Mesenchymal stem cell (in vitro differentiated cells and primary cell): ENCODE measurements around the gene RPH3AL.
"Not testable (repeated sequence)": the region's sequence is repeated elsewhere in the genome, so short reads cannot be mapped to it uniquely, and the experiment has no call there.

Experiments
- DNase-seq: peaks from one replicate; pipeline ENCODE4 v3.0.0-alpha.2; 2013
- H2AFZ ChIP-seq: one replicate; pipeline ENCODE4 v1.6.1; 2013; ENCODE audit warnings: low read depth, mild to moderate bottlenecking, control low read depth, inconsistent platforms, low read length, moderate library complexity
- H2AK5ac ChIP-seq: 2 replicates; pipeline ENCODE4 v1.6.1; 2013; ENCODE audit warnings: low read length, moderate library complexity, mild to moderate bottlenecking, inconsistent platforms; ENCODE audit not compliant: severe bottlenecking
- H2BK120ac ChIP-seq: one replicate; pipeline ENCODE4 v1.6.1; 2013; ENCODE audit warnings: low read depth, mild to moderate bottlenecking, inconsistent platforms, low read length, moderate library complexity
- H2BK12ac ChIP-seq, 2 experiments: one replicate each; pipeline ENCODE4 v1.6.1; 2013; ENCODE audit warnings: inconsistent platforms in 2 of 2, low read length in 2 of 2, mild to moderate bottlenecking in 2 of 2, moderate library complexity in 2 of 2, control low read depth in 1 of 2
- H2BK15ac ChIP-seq: one replicate; pipeline ENCODE4 v1.6.1; 2013; ENCODE audit warnings: mild to moderate bottlenecking, low read depth, inconsistent platforms; ENCODE audit not compliant: poor library complexity, severe bottlenecking
- H2BK5ac ChIP-seq: 2 replicates; pipeline ENCODE4 v1.6.1; 2013; ENCODE audit warnings: low read depth, mild to moderate bottlenecking, low read length, control low read depth, inconsistent platforms; ENCODE audit not compliant: poor library complexity, severe bottlenecking
- H3K14ac ChIP-seq, 2 experiments: one replicate each; pipeline ENCODE4 v1.6.1; 2013; ENCODE audit warnings: inconsistent platforms in 2 of 2, low read length in 2 of 2, control low read depth in 1 of 2, mild to moderate bottlenecking in 1 of 2, moderate library complexity in 1 of 2
- H3K18ac ChIP-seq, 2 experiments: one replicate each; pipeline ENCODE4 v1.6.1; 2013; ENCODE audit warnings: inconsistent platforms in 2 of 2, low read length in 2 of 2, control low read depth in 1 of 2, low read depth in 1 of 2, mild to moderate bottlenecking in 1 of 2
- H3K23ac ChIP-seq, 2 experiments: one replicate each; pipeline ENCODE4 v1.6.1; 2013; ENCODE audit warnings: inconsistent platforms in 2 of 2, low read length in 2 of 2, mild to moderate bottlenecking in 2 of 2, moderate library complexity in 2 of 2, control low read depth in 1 of 2
- H3K27ac ChIP-seq: 2 replicates; pipeline ENCODE4 v1.5.1; 2013; ENCODE audit warnings: mild to moderate bottlenecking, moderate library complexity, low read length, control low read depth, inconsistent platforms; ENCODE audit not compliant: poor library complexity, severe bottlenecking
- H3K27me3 ChIP-seq, 2 experiments: 2 replicates each; pipeline versions ENCODE4 v1.6.1 to v1.7.0; 2013; ENCODE audit warnings: low read length in 2 of 2, mild to moderate bottlenecking in 2 of 2, moderate library complexity in 2 of 2, control low read depth in 1 of 2, inconsistent platforms in 1 of 2; ENCODE audit not compliant: control insufficient read depth in 1 of 2, insufficient read depth in 1 of 2
- H3K36me3 ChIP-seq, 2 experiments: 2 replicates each; pipeline versions ENCODE4 v1.6.1 to v1.7.0; 2013; ENCODE audit warnings: low read length in 2 of 2, control low read depth in 1 of 2, inconsistent platforms in 1 of 2, low read depth in 1 of 2, mild to moderate bottlenecking in 1 of 2; ENCODE audit not compliant: insufficient read depth in 2 of 2, control insufficient read depth in 1 of 2
- H3K4ac ChIP-seq, 2 experiments: one replicate each; pipeline ENCODE4 v1.6.1; 2013; ENCODE audit warnings: inconsistent platforms in 2 of 2, low read length in 2 of 2, mild to moderate bottlenecking in 2 of 2, moderate library complexity in 2 of 2, control low read depth in 1 of 2, low read depth in 1 of 2
- H3K4me1 ChIP-seq: 2 replicates; pipeline ENCODE4 v1.6.1; 2013; ENCODE audit warnings: low read depth, low read length, control low read depth; ENCODE audit not compliant: control insufficient read depth, insufficient read depth
- H3K4me2 ChIP-seq: 2 replicates; pipeline ENCODE4 v1.6.1; 2013; ENCODE audit warnings: low read length, mild to moderate bottlenecking, inconsistent platforms; ENCODE audit not compliant: poor library complexity, severe bottlenecking
- H3K4me3 ChIP-seq, 2 experiments: 2 replicates each; pipeline versions ENCODE4 v1.5.1 to v1.7.0; 2013; ENCODE audit warnings: low read length in 2 of 2, mild to moderate bottlenecking in 2 of 2, control low read depth in 1 of 2, low read depth in 1 of 2; ENCODE audit not compliant: insufficient read depth in 1 of 2
- H3K79me1 ChIP-seq: replicated peaks from 2 replicates; pipeline ENCODE4 v1.6.1; 2013; ENCODE audit warnings: mild to moderate bottlenecking, control low read depth, low read length, inconsistent platforms; ENCODE audit not compliant: poor library complexity, severe bottlenecking
- H3K9ac ChIP-seq: 2 replicates; pipeline ENCODE4 v1.7.0; 2013; ENCODE audit warnings: mild to moderate bottlenecking, low read length, moderate library complexity
- H3K9me3 ChIP-seq: 2 replicates; pipeline ENCODE4 v1.7.0; 2013; ENCODE audit warnings: mild to moderate bottlenecking, low read length; ENCODE audit not compliant: control insufficient read depth
- H4K8ac ChIP-seq: one replicate; pipeline ENCODE4 v1.6.1; 2013; ENCODE audit warnings: inconsistent platforms, mild to moderate bottlenecking, low read length, moderate library complexity
- H4K91ac ChIP-seq: one replicate; pipeline ENCODE4 v1.6.1; 2013; ENCODE audit warnings: mild to moderate bottlenecking, low read length, inconsistent platforms
- WGBS: methylation state at CpG from one replicate; pipeline ENCODE4 v1.1.7; 2013; ENCODE audit warnings: mixed read lengths; 5-methylcytosine and 5-hydroxymethylcytosine counted together

The RPH3AL gene

DNA sequence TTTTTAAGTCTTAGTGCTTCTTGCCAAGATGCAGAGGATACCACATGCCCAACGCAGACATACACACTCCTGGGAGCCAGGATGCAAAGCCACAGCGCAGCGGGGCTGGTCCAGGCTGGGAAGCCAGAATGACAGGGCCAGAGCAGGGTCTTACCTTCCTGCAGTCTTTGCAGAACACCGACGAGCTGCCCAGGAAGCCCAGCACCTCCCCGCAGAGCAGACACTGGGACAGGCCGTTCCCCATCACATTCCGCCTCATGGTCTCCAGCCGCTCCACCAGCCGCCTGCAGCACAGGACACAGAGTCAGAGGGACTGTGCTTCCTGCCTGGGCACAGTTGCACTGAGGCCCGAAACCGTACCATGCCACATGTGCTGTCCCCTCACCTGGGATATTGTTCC lies 33.3 kb downstream of the RPH3AL start:
- Histone ChIP-seq H3K27ac (no peak overlapping the region), H3K27me3 (peaks cover 0 to 18% of the 10 kb centered on the region in 2 experiments), H2AFZ (no peak overlapping the region), H3K79me1 (no peaks in the 10 kb centered on the region), H2BK15ac (no peak overlapping the region), H2BK120ac (no peak overlapping the region), H3K18ac (no peak overlapping the region), H2BK12ac (no peak overlapping the region), H4K8ac (no peak overlapping the region), H3K4me2 (no peak overlapping the region), H4K91ac (no peak overlapping the region), H2BK5ac (no peak overlapping the region), H3K9ac (no peak overlapping the region), H3K4me1 (peaks cover 7% of the 10 kb centered on the region), H3K23ac (no peak overlapping the region), H3K36me3 (peaks cover 0 to 30% of the 10 kb centered on the region in 2 experiments), H3K14ac (no peak overlapping the region), H2AK5ac (no peak overlapping the region), H3K9me3 (peaks cover 4% of the 10 kb centered on the region), H3K4ac (no peak overlapping the region), H3K4me3 (no peak overlapping the region)
- no peak for DNase-seq
- WGBS: 86% methylated on average over 12 of the region's 12 CpGs

DNA sequence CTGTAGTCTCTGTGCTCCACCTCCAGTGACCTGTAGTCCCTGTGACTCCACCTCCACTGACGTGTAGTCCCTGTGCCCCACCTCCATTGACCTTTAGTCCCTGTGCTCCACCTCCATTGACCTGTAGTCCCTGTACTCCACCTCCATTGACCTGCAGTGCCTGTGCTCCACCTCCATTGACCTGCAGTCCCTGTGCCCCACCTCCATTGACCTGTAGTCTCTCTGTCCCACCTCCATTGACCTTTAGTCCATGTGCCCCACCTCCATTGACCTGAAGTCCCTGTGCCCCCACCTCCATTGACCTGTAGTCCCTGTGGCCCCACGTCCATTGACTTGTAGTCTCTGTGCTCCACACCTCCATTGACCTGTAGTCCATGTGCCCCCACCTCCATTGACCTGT lies 35.5 kb downstream of the RPH3AL start:
- H2BK5ac ChIP-seq, H3K27me3 ChIP-seq, H3K4me1 ChIP-seq, H3K9me3 ChIP-seq, H2BK15ac ChIP-seq, H2AK5ac ChIP-seq, H3K4ac ChIP-seq, H3K18ac ChIP-seq, H3K9ac ChIP-seq, H3K79me1 ChIP-seq, H3K23ac ChIP-seq, H2BK120ac ChIP-seq, H3K4me2 ChIP-seq, H4K91ac ChIP-seq, H3K4me3 ChIP-seq, DNase-seq, H2BK12ac ChIP-seq, H2AFZ ChIP-seq, H3K14ac ChIP-seq, H4K8ac ChIP-seq, H3K27ac ChIP-seq: not testable (repeated sequence)
- H3K36me3 ChIP-seq: peaks cover 0 to 39% of the 10 kb centered on the region in 2 experiments
- 76% methylated on average over 2 of the region's 2 CpGs for WGBS

DNA sequence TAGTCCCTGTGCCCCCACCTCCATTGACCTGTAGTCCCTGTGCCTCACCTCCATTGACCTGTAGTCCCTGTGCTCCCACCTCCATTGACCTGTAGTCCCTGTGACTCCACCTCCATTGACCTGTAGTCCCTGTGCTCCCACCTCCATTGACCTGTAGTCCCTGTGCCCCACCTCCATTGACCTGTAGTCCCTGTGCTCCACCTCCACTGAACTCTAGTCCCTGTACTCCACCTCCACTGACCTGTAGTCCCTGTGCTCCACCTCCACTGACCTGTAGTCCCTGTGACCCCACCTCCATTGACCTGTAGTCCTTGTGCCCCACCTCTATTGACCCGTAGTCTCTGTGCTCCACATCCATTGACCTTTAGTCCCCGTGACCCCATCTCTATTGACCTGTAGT lies 37.2 kb downstream of the RPH3AL start:
- peaks cover 0 to 25% of the 10 kb centered on the region in 2 experiments for H3K36me3 ChIP-seq

DNA sequence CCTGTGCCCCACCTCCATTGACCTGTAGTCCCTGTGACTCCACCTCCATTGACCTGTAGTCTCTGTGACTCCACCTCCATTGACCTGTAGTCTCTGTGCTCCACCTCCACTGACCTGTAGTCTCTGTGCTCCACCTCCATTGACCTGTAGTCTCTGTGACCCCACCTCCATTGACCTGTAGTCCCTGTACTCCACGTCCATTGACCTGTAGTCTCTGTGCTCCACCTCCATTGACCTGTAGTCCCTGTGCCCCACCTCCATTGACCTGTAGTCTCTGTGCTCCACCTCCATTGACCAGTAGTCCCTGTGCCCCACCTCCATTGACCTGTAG lies 38.0 kb downstream of the RPH3AL start:
- H3K9ac ChIP-seq, H3K27ac ChIP-seq, H3K4ac ChIP-seq, H3K9me3 ChIP-seq, H4K91ac ChIP-seq, H3K27me3 ChIP-seq, H3K4me1 ChIP-seq, H2AK5ac ChIP-seq, H2BK5ac ChIP-seq, H4K8ac ChIP-seq, H2BK15ac ChIP-seq, H3K18ac ChIP-seq, H3K14ac ChIP-seq, H2BK120ac ChIP-seq, H2AFZ ChIP-seq, H3K4me3 ChIP-seq, H2BK12ac ChIP-seq, H3K23ac ChIP-seq, H3K4me2 ChIP-seq, DNase-seq, H3K79me1 ChIP-seq: not testable (repeated sequence)
- H3K36me3 ChIP-seq: peaks cover 0 to 25% of the 10 kb centered on the region in 2 experiments
- 95% methylated on average over 1 of the region's 1 CpG for WGBS

More for the DNA sequence above, 37.2 kb downstream of the RPH3AL start:
- WGBS: 74% methylated on average over 2 of the region's 2 CpGs
- not testable (repeated sequence) for H3K79me1 ChIP-seq, H2BK12ac ChIP-seq, H2BK120ac ChIP-seq, H4K8ac ChIP-seq, H3K4me2 ChIP-seq, H2BK15ac ChIP-seq, H3K9ac ChIP-seq, H3K23ac ChIP-seq, H2BK5ac ChIP-seq, H4K91ac ChIP-seq, H3K4me1 ChIP-seq, H3K4me3 ChIP-seq, DNase-seq, H3K18ac ChIP-seq, H3K4ac ChIP-seq, H3K27me3 ChIP-seq, H2AK5ac ChIP-seq, H3K9me3 ChIP-seq, H3K14ac ChIP-seq, H2AFZ ChIP-seq, H3K27ac ChIP-seq
